Ammon's horn (tissue), 1 donor: Measurements from ENCODE around the gene XYLT2.
A peak's percentile ranks its signal among the peaks of the same experiment; 100 is the strongest.
"Not testable (repeated sequence)": the region's sequence is repeated elsewhere in the genome, so short reads cannot be mapped to it uniquely, and the experiment has no call there.

Experiments
- DNase-seq: peaks from one replicate; pipeline ENCODE4 v3.0.0-alpha.2; 2016; ENCODE audit warnings: low spot score

The XYLT2 gene

GRCh38 chr17:50319306-50320004, 26.5 kb upstream of the XYLT2 start:
- no peak for DNase-seq

- no peak for DNase-seq
These were observed 23.7 kb upstream of the XYLT2 start for GRCh38 chr17:50322271-50322670.

GRCh38 chr17:50323060-50323459, 22.9 kb upstream of the XYLT2 start:
- DNase-seq, result no peak

GRCh38 chr17:50325906-50326305, 20.0 kb upstream of the XYLT2 start:
- DNase-seq, result no peak

- DNase-seq, result no peak
These were observed 19.0 kb upstream of the XYLT2 start for GRCh38 chr17:50326831-50327364.

GRCh38 chr17:50328363-50329325, 17.3 kb upstream of the XYLT2 start:
- DNase-seq, result no peak

GRCh38 chr17:50329716-50330115, 16.2 kb upstream of the XYLT2 start:
- DNase-seq, result no peak

GRCh38 chr17:50330151-50330775, 15.7 kb upstream of the XYLT2 start:
- no peak for DNase-seq

GRCh38 chr17:50331085-50331791, 14.7 kb upstream of the XYLT2 start:
- no peak for DNase-seq

GRCh38 chr17:50332196-50332595, 13.7 kb upstream of the XYLT2 start:
- DNase-seq, result no peak

GRCh38 chr17:50333291-50334057, 12.5 kb upstream of the XYLT2 start:
- not testable (repeated sequence) for DNase-seq

- no peak for DNase-seq
These were observed 8.0 kb upstream of the XYLT2 start for GRCh38 chr17:50337956-50338355.

GRCh38 chr17:50338645-50339044, 7.3 kb upstream of the XYLT2 start:
- no peak for DNase-seq

GRCh38 chr17:50339381-50339780, 6.5 kb upstream of the XYLT2 start:
- DNase-seq, result no peak

- DNase-seq, result no peak
These were observed 1.1 kb upstream of the XYLT2 start for GRCh38 chr17:50344731-50345365.

GRCh38 chr17:50346313-50347116, 589 bp downstream of the XYLT2 start:
- DNase-seq, result peak; percentile 33

GRCh38 chr17:50347117-50347893, 1.4 kb downstream of the XYLT2 start:
- no peak for DNase-seq

GRCh38 chr17:50347894-50348291, 2.0 kb downstream of the XYLT2 start:
- DNase-seq, result no peak
